ENCODE results near the gene KIAA0408.

GRCh38 chr6:127420556-127420955 is 38.6 kb downstream of the KIAA0408 start:
- TF ChIP-seq CTCF (conservative IDR thresholded peaks at IDR 0.05; ENCODE audit: low read depth, low read length) (peak; percentile 69), EZH2 (IDR thresholded peaks at IDR 0.05; ENCODE audit: borderline replicate concordance, low read depth, low read length, poor library complexity, severe bottlenecking) (no peak)
